A673 (cell line): ENCODE measurements around the gene SCMH1. TPM values are rescaled to one million over a fixed set of nuclear protein-coding genes. Genes with fewer than 3 reads are reported as not detected.

ENCODE experiments used
- BruUV-seq: library from RNA; stranded (reverse); fragments of 400-500 nt; replicated peaks from 2 replicates; lab custom pipeline; 2021; lab: Mats Ljungman, UMichigan
- CTCF ChIA-PET: fragments of 300-600 bp; sonication (Branson Sonifier 250); formaldehyde crosslinking; loops from one replicate; lab custom pipeline; 2022; ENCODE audit warnings: antibody characterized with exemption; lab: Charles Lee
- POLR2A ChIA-PET: fragments of 300-600 bp; sonication (Branson Sonifier 250); formaldehyde crosslinking; loops from one replicate; lab custom pipeline; 2022; ENCODE audit warnings: antibody characterized with exemption; ENCODE audit not compliant: low non-redundant PET; lab: Charles Lee
- DNase-seq: peaks from one replicate; pipeline ENCODE4 v3.0.0-alpha.2; 2015; ENCODE audit warnings: low spot score
- H3K27ac ChIP-seq: fragments of 200-600 bp; sonication (generic); 2 replicates; pipeline ENCODE4 v1.5.1; 2016; ENCODE audit warnings: mixed run types, low read depth, mild to moderate bottlenecking, mixed read lengths, antibody characterized with exemption, low read length; ENCODE audit not compliant: poor library complexity, severe bottlenecking
- H3K27me3 ChIP-seq: fragments of 200-600 bp; sonication (generic); replicated peaks from 2 replicates; pipeline ENCODE4 v1.6.1; 2017; ENCODE audit warnings: mixed run types, low read depth, mild to moderate bottlenecking, mixed read lengths, antibody characterized with exemption, low read length; ENCODE audit not compliant: insufficient read depth, poor library complexity
- H3K36me3 ChIP-seq: fragments of 200-600 bp; sonication (generic); 2 replicates; pipeline ENCODE4 v1.6.1; 2016; ENCODE audit warnings: mixed run types, mild to moderate bottlenecking, mixed read lengths, antibody characterized with exemption, low read length; ENCODE audit not compliant: insufficient read depth, poor library complexity, severe bottlenecking
- H3K4me1 ChIP-seq: fragments of 200-600 bp; sonication (generic); 2 replicates; pipeline ENCODE4 v1.6.1; 2017; ENCODE audit warnings: mixed run types, mild to moderate bottlenecking, mixed read lengths, antibody characterized with exemption, low read length; ENCODE audit not compliant: insufficient read depth, poor library complexity, severe bottlenecking
- H3K4me3 ChIP-seq: fragments of 200-600 bp; sonication (generic); 2 replicates; pipeline ENCODE4 v1.5.1; 2016; ENCODE audit warnings: low read depth, mixed run types, mild to moderate bottlenecking, mixed read lengths, low read length; ENCODE audit not compliant: poor library complexity, severe bottlenecking
- H3K9me3 ChIP-seq: fragments of 200-600 bp; sonication (generic); 2 replicates; pipeline ENCODE4 v1.6.1; 2016; ENCODE audit warnings: mixed run types, low read depth, mild to moderate bottlenecking, mixed read lengths, antibody characterized with exemption, low read length; ENCODE audit not compliant: poor library complexity, severe bottlenecking
- CTCF ChIP-seq: fragments of 300-800, 200-600 bp; sonication (generic); conservative IDR thresholded peaks from 2 replicates; pipeline ENCODE4 v1.5.1; 2017; ENCODE audit warnings: low read depth, mild to moderate bottlenecking, antibody characterized with exemption, low read length, moderate library complexity, mixed read lengths
- EZH2 ChIP-seq: fragments of 200-600 bp; sonication (generic); IDR thresholded peaks from 2 replicates; pipeline ENCODE4 v1.6.1; 2017; ENCODE audit warnings: borderline replicate concordance, low read depth, mild to moderate bottlenecking, mixed read lengths, antibody characterized with exemption, low read length; ENCODE audit not compliant: poor library complexity, severe bottlenecking
- intact Hi-C: fragments of 100-400 bp; cut with micrococcal nuclease; formaldehyde crosslinking; loops from one replicate; pipeline ENCODE4 v1.10.0; 2022; ENCODE audit not compliant: unreplicated experiment
- total RNA-seq: library from RNA; stranded (reverse); gene quantifications from 2 replicates; pipeline ENCODE4 v1.2.3, GENCODE V29; 2021

SCMH1 gene
- total RNA-seq, 1 experiment from 2014 or later = 30.4 TPM

DNA sequence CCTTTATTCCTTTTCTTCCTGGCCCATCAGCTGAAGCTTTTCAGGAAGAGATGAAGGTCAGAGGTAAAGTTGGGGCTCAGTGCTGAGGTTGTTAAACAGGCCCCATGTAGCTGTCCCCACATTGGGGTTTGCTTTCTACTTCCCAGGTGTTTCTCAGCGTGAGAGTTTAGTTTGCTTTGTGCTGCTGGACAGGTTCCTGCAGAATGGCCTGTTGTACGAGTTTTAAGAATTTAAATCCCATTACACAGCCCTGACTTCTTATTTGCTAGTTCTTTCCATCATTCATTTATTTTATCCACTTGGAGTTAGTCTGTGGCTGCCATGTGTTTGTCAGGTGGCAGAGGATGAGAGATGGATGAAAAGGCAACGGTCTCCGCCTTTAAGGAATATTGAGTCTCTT, 243.4 kb downstream of the SCMH1 start:
- Histone ChIP-seq H3K27ac (no peak overlapping the region), H3K27me3 (no peaks in the 10 kb centered on the region), H3K4me1 (peaks cover 19% of the 10 kb centered on the region), H3K9me3 (no peaks in the 10 kb centered on the region), H3K36me3 (peaks cover 91% of the 10 kb centered on the region), H3K4me3 (no peak overlapping the region)
- no peak for DNase-seq
- intact Hi-C loops = no loop called here
- BruUV-seq = no TSS peak
- TF ChIP-seq EZH2 (no peak), CTCF (no peak)
- CTCF ChIA-PET = no interaction called here
- POLR2A ChIA-PET = no interaction called here

DNA sequence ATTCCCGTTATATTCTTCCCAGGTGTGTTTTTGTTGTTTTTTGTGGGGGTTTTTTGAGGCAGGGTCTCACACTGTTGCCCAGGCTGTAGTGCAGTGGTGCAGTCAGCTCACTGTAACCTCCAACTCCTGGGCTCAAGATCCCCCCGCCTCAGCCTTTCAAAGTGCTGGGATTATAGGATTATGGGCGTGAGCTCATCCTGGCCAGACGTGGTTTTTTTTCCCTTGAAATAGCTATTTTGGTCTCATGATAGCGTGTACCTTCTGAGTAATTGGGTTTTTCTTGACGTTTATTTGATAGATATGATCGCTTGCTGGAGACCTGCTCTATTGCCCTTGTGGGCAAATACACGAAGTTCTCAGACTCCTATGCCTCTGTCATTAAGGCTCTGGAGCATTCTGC, 245.0 kb downstream of the SCMH1 start:
- intact Hi-C loops = no loop called here
- no peaks in the 10 kb centered on the region for H3K9me3 ChIP-seq
- H3K4me1 ChIP-seq = peaks cover 5% of the 10 kb centered on the region
- no peak for DNase-seq
- CTCF ChIA-PET = no interaction called here
- peaks cover 95% of the 10 kb centered on the region for H3K36me3 ChIP-seq
- POLR2A ChIA-PET = no interaction called here
- no TSS peak for BruUV-seq
- H3K27ac ChIP-seq = no peak overlapping the region
- no peak for TF ChIP-seq EZH2
- TF ChIP-seq CTCF = no peak
- no peaks in the 10 kb centered on the region for H3K27me3 ChIP-seq
- H3K4me3 ChIP-seq = no peak overlapping the region

GRCh38 chr1:40989066-40989465, 253.0 kb downstream of the SCMH1 start:
- TF ChIP-seq CTCF (no peak), EZH2 (no peak)
- H3K36me3 ChIP-seq = peaks cover 99% of the 10 kb centered on the region
- ChIA-PET POLR2A (no interaction called here), CTCF (no interaction called here)
- BruUV-seq = no TSS peak
- H3K4me3 ChIP-seq = no peak overlapping the region
- no peaks in the 10 kb centered on the region for H3K27me3 ChIP-seq
- H3K4me1 ChIP-seq = peaks cover 3% of the 10 kb centered on the region
- no peak overlapping the region for H3K27ac ChIP-seq
- DNase-seq = no peak
- intact Hi-C loops = no loop called here
- H3K9me3 ChIP-seq = no peaks in the 10 kb centered on the region
